Fibroblast of skin of abdomen (primary cell): Measurements from ENCODE around the gene ANXA2.
A peak's percentile ranks its signal among the peaks of the same experiment; 100 is the strongest.
"Not testable (repeated sequence)": the region's sequence is repeated elsewhere in the genome, so short reads cannot be mapped to it uniquely, and the experiment has no call there.

ENCODE experiments used
- DNase-seq: peaks from one replicate; pipeline ENCODE4 v3.0.0-alpha.2; 2013

The ANXA2 gene

GRCh38 chr15:60410350-60410749, 12.6 kb upstream of the ANXA2 start:
- not testable (repeated sequence) for DNase-seq

DNA sequence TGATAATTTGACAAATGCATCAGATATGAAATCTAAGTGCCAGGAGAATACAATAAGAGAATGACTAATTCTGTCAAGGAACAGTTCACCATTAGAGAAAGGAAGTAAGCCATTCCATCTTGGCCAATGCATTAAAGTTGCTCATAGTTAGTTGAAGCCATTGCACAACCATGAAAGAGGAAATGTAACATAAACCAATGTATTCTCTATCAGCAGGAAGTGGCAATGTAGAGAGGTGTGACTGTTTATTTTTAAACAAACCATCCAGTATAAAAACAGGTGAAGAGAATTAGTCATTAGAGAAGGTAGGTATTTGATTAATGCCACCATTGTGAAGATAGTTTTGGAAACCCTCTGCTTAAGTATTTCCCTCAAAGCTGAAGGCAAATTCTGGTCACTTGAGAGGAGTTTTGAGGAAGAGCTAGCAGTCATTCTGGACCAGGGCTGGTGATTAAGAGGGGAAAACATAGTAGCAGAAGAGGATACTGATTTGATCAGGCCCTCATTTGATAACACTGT, 10.7 kb upstream of the ANXA2 start:
- DNase-seq: peak; percentile 80

GRCh38 chr15:60407415-60407805, 9.6 kb upstream of the ANXA2 start:
- peak; percentile 88 for DNase-seq

DNA sequence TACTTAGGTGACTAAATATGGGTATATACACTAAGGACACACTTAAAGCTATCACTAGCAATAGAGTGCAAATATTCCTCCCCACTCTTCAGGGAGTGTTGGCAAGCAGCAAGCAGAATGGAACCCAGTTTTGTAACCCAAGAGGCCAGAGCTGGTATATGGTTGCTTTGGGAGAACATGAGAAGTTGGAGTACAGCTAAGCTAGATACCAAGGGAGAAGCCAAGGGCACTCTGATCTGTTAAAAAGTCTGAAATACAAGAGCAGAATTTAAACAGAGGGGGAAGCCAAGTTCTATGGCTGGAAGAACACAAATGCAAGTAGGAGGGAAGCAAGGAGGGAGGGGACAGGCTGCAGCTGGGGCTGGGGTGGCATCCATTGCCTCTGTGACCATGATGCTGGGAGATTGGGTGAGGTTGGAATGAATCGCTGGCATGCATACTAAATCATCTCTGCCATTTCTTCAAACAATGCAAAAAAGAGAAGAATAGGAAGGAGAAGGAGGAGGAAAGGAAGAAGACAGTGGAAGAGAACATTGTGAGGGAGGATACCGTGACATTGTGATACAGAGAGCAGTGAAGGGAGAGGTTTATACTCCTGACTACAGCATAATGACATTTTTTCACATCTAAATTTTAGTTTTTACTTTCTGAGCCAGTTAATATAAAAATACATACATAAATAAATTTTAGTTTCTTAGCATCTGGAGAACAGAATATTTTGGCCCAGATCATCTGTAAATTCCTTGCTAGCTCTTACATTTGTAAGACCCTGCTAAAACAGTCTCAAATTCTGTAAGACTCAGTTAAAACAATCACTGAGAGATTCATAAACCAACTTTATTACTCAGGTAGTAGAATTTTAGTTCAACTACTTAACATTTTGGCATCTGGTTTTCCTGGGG, 9.0 kb upstream of the ANXA2 start:
- no peak for DNase-seq

GRCh38 chr15:60405399-60405798, 7.6 kb upstream of the ANXA2 start:
- DNase-seq: no peak

DNA sequence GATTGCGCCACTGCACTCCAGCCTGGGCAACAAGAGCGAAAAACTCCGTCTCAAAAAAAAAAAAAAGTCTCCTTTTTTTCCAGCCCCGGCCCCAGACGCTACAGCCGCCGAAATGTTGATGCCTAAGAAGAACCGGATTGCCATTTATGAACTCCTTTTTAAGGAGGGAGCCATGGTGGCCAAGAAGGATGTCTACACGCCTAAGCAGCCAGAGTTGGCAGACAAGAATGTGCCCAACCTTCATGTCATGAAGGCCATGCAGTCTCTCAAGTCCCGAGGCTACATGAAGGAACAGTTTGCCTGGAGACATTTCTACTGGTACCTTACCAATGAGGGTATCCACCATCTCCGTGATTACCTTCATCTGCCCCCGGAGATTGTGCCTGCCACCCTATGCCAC, 6.6 kb upstream of the ANXA2 start:
- DNase-seq: not testable (repeated sequence)

- DNase-seq: no peak
Measured at GRCh38 chr15:60400944-60401343, 3.2 kb upstream of the ANXA2 start.

DNA sequence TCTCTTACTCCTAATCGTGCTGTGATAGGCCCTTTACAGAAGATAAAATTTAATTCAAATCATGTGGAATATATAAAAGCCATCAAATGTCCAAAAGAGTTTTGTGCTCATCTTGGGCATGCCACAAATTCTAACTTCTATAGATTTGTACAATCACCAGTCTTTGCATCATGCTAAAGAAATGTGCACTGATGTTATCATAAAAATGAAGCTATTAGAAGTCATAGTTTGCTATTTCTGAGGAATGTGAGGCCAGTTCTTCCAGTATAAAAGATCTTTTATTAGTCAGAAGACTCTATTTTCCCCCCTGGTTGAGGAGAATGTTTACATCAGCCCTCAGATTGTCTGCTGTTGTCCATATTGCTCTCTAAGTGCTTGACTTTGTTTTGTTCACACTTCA, 2.1 kb upstream of the ANXA2 start:
- DNase-seq: peak; percentile 92

GRCh38 chr15:60399246-60399915, 1.6 kb upstream of the ANXA2 start:
- no peak for DNase-seq

GRCh38 chr15:60396958-60397771, 621 bp downstream of the ANXA2 start:
- DNase-seq: peak; percentile 84

GRCh38 chr15:60396560-60396957, 1.2 kb downstream of the ANXA2 start:
- peak; percentile 59 for DNase-seq

GRCh38 chr15:60396100-60396499, 1.7 kb downstream of the ANXA2 start:
- DNase-seq: no peak

GRCh38 chr15:60395276-60396011, 2.3 kb downstream of the ANXA2 start:
- DNase-seq: no peak

DNA sequence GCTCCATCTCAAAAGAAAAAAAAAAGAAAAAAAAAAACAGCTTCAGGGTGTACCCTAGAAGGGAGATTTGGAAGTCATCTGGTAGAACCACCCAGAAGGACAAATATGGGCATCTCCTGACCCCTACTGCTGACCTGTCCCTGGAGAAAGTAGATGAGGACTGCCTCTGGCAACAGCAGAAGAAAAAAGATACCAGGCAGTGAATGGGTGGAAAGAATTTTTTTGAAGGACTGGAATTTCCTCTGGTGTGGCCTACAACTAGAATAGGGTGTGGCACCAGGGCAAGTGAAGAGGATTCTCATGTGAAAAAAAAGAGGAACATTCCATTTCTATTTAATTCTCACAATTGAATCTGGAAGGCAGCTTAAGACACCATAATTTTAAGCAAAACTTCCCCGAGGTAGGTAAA, 3.1 kb downstream of the ANXA2 start:
- DNase-seq: no peak

GRCh38 chr15:60392986-60393790, 4.6 kb downstream of the ANXA2 start:
- DNase-seq: peak; percentile 99

DNA sequence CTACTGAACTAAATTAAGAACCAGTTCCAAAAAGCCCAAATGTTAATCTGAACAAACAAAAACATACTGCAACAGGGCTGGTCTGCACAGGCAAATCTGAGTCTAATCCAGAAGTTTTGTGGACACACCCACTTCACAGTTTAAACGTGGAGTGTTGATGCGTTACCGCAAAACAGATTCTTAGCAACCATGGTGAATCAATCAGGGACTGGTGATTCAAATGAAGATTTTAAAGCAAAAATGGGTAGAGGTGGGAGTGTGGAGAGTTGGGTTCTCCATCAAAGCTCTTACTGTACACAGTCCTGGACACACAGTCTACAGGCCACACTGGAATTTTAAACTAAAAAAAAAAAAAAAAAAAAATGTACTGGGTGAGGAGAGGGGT, 5.2 kb downstream of the ANXA2 start:
- peak; percentile 86 for DNase-seq

GRCh38 chr15:60391722-60392315, 6.0 kb downstream of the ANXA2 start:
- DNase-seq: no peak

DNA sequence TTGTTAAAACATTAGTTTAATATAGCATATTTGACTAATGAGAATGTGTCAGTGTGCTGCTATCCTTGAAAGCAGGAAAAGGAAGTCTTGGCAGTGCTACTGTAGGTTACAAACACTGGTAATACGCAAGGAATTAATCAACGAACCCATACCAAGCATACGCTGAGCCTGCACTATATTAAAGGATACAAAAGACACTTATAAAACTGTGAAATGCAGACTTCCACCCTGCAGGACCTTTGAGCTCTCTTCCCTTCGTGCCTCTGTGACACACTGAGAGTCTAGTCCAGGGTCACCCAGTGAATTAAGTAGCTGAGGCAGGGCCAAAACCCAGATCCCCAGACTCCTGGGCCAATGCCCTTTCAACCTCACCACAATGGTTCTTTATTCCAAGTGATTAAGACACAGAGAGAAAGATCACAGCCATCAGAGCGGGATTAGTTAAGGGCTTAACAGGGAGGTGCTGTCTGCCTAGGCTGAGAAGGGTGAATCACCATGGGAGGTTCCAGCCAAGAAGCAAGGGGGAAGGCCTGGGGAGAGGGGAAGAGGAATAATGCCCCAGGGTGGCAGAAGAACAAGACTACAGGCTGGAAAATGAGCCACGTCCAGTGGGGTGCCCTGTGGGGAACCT, 6.8 kb downstream of the ANXA2 start:
- peak; percentile 90 for DNase-seq

DNA sequence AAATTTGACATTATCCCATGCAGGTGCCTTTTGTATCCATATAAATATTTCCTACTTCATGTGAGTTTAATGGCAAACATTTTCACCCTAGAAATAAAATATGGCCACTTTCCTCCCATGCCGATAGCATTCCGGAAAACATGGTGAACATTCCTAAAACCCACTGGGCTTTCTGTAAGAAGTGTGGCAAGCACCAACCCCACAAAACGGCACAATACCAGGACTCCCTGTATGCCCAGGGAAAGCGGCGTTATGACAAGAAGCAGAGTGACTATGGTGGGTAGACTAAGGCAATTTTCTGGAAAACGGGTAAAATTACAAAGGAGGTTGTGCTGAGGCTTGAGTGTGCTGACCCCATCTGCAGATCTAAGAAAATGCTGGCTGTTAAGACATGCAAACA, 7.6 kb downstream of the ANXA2 start:
- no peak for DNase-seq
